CD4-positive, alpha-beta T cell treated with Interleukin-6 at 100 ng/mL for 8 hours (primary cell): Measurements from ENCODE around the gene CMTM7.
A peak's percentile ranks its signal among the peaks of the same experiment; 100 is the strongest.

ENCODE experiments used
- DNase-seq: peaks from one replicate; pipeline ENCODE4 v3.0.0-alpha.2; 2020; ENCODE audit warnings: mixed read lengths, low spot score

CMTM7 gene

DNA sequence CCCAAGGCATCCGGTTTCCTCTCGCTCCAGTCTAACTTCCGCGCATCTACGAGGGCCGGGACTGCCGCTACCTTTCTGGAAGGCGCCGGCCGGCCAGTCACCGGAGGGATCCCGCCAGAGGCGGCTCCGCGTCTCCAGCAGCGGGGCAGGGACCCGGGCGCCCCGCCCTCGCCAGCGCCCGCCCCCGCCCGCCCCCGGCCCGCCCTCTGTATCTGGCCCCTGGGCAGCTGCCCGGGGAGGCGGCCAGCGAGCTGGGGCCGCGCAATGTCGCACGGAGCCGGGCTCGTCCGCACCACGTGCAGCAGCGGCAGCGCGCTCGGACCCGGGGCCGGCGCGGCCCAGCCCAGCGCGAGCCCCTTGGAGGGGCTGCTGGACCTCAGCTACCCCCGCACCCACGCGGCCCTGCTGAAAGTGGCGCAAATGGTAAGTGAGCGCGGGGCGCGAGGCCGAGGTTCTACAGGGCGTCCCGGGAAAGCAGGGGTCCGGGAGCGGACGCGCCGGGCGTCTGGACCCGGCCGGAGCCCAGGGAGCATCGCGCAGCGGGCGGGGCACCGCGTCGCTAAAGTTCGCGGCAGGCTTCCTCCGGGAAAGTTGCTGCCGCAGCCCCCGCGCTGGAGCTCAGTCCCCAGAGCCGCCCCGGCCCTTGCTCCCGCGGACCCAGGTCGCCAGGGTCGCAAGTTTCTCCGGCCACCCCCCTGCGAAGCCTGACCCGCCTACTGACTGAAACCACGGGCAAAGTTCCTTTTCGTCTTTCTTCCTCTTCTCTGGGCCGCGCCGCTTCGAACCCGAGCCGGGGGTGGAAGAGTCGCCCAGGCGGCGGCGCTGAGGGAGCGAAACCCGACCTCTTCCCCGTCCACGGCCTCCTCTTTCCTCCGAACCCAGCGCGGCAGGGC lies at the start of gene CMTM7:
CMTM7 (plus strand) TSS at position 211 of the 893 bp plus-strand sequence; CDS start at position 265, 54 bp downstream.
- DNase-seq = peak; percentile 61

DNA sequence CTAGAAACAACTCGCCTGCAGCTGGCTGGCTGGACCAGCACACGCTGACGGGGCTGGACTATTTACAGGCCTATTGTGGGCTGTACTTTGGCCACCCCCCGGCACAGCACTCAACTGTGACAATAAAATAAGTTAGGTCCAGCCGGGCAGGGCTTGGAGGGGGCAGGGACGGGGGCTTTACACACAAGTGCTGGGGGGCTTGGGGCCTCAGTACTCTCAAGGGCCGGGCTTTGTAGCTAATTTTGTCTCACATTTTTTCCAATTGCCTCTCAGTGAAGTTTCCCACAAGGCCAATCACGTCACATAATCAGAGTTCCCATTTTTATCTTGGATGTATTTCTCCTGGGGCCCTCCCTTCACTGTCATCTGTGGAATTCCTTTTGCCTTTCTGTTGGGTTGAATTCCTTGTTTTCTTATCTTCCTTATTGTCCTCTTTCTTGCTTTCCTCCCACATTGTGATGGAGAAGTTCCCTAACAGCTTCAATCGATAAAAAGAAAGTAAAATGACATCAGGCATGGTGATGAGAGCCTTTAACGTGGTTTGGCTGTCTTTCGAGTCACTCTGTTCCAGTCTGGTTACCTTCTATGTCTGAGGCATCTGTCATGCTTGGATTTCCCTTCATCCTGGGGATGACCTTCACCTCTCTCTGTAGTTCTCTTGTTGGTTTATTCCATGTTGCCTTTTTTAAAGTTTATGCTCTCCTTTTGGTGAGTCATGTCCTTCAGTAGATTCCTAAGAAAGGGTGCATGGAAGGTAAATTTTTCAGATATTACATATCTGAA lies 44.1 kb upstream of the CMTM7 start:
- DNase-seq = no peak

DNA sequence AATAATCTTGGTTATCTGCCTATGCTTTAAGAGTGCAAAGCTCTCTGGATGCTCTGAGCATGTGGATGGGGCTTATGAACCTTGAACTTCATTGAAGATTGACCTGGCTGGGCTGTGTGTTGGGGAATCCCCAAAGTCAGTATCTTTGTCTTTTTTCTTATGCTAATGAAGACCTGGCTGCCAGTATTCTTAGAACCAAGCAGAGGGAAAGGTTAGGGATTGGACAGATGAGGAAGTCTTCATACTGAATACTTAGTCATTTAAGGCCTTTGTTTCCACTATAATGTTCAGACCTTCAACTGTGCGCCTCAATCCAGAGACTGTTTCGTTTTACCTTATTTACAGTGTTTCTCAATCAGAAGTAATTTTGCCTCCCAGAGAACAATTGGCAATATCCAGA lies 42.5 kb upstream of the CMTM7 start:
- DNase-seq = no peak

DNA sequence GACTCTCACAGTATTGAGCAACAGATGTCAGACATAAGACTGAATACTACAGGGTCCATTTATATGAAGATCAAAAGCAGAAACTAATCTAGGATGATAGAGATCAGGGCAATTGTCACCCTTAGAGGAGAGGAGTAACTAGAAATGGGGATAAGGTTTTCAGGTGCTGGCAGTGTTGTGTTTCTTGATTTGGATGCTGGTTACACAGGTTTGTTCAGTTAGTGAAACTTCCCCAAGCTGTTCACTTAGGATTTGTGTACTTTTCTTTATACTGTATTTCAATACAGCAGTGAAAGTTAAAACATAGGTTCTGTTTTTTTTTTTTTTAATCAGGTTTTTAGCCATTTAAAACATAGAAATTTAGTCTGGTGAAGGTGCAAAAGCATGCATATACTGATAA lies 39.1 kb upstream of the CMTM7 start:
- DNase-seq = no peak

DNA sequence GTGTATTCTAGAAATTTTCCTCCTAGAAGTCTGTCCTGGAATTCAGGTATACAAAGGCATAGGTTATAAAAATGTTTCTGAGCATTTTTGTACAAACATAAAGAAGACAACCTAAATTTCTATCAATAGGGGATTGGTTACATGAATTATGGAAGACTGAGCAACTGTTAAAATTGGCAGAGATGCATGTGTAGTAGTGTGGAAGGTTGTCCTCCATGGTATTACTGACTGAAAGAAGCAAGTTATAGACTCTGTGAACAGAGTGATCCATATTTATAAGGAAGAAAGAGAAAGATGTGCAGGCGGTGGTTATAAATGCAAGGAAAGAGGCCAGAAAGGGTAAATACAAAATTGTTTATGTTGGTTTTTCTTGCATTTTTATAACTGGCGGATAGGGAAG lies 38.3 kb upstream of the CMTM7 start:
- DNase-seq = no peak

DNA sequence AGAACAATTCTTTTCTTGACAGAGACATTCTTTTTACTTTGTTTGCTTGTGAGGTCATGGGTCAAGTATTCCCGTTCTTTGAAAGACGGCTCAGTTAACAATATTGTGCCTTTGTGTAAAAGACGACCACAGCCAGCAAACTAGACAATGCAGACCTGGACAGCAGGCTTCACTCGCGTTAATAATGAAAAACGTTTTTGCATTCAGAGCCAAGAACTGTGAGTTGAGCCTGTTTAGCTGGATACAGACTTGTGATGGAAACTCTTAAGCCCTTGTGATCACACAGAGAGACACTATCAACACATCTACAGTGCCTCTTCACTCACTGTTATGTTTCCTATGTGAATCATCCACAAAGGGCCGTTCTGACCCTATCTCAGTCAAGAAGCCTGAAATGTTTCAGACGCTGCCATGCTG lies 37.3 kb upstream of the CMTM7 start:
- no peak for DNase-seq

- no peak for DNase-seq
Observed at GRCh38 chr3:32355751-32356291, 35.8 kb upstream of the CMTM7 start.

DNA sequence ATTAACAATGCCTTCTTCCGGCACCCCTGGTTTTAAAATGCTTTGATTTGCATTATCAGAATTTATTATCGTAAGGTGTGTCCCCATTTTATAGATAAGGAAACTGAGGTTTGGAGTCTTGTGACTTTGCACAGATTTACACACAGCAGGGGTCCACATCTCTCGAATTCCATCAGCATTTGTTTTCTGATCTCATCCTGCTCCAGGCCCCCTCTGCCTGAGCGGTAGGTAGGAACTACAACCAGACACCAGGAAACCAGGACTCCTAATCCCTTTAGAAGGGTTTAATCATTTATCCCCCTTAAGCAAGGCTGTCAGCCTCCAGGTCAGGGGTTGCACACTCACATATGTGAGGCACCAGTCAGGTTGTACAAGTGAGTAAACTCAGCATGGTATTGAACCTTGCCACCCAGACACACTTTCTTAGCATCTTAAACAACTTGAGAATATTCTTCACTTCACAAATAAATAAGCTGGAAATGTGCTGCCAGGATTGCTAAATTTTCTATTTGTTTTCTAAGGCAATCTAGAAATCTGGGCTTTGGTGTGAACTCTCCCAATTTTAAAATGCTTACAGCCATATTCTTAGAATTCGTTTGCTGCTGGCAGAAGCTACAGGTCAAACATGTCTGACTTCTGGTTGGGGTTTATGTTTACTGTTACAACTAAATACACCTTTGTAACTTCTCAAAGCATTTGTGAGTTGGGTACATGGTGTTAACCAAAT lies 31.7 kb upstream of the CMTM7 start:
- no peak for DNase-seq

- DNase-seq = no peak
Observed at GRCh38 chr3:32360493-32360827, 31.2 kb upstream of the CMTM7 start.

GRCh38 chr3:32366638-32367397 lies 24.8 kb upstream of the CMTM7 start:
- no peak for DNase-seq

- no peak for DNase-seq
Observed at GRCh38 chr3:32367442-32367841, 24.2 kb upstream of the CMTM7 start.

GRCh38 chr3:32371461-32372212 lies 20.0 kb upstream of the CMTM7 start:
- peak; percentile 48 for DNase-seq

DNA sequence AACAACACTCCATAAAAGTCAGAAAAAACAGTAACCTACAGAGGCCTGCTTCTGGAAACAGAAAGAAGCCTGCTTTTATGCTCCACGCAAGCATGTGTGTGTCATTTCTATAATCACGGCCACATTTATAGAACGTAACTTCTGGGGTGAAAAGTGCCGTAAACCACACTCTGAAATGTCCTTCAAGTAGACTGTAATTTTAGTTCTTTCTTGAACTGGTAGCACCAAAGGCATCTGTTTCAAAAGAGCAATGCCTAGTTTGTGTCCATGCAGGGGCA lies 19.5 kb upstream of the CMTM7 start:
- DNase-seq = no peak

GRCh38 chr3:32373276-32373675 lies 18.4 kb upstream of the CMTM7 start:
- DNase-seq = no peak

DNA sequence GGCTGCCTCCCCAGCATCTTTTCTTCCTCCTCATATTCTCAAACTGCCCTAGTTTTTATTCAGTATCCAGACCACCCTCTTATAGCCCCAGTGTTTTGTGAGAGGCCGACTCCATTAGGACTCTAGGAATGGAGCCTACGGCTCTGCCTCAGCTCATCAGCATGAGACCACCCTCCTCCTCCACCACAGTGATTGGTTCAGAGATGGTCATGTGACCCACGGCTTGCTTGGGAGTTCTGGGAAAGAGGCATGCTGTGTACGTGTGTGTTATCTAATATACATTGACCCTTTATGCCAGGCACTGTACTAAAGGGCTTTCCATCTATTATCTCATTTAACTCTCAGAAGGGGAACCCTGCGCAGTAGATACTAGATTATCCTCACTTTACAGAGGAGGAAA lies 17.8 kb upstream of the CMTM7 start:
- DNase-seq = no peak

DNA sequence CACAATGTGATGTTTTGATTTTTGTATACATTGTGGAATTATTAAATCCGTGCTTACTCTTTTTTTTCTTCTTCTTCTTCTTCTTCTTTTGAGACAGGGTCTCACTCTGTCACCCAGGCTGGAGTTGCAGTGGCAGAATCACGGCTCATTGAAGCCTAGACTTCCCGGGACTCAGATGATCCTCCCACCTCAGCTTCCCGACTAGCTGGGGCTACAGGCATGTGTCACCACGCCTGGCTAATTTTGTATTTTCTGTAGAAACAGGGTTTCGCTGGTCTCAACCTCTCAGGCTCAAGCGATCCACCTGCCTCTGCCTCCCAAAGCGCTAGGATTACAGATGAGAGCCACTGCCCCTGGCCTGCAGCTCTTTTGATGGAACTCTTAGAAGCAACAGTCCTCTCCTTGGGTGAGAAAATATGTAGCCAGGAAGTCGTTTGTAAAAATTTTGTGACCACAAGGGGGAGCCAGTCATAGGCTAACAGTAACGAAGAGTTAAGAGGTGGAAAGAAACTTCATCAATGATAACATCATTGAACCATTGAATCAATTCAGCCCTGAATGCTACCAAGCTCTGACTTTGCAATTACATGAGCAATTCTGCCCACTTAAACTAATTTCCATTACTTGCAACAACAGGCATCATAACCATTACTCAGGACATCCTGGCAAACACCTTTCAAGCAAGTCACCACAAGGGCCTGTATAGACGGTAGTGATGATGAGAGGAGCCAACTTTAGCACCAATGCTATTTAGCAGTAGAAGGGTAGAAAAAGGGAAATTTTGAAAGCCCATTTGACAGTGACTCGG lies 16.7 kb upstream of the CMTM7 start:
- peak; percentile 79 for DNase-seq

GRCh38 chr3:32375596-32375930 lies 16.1 kb upstream of the CMTM7 start:
- no peak for DNase-seq

GRCh38 chr3:32376115-32376514 lies 15.5 kb upstream of the CMTM7 start:
- no peak for DNase-seq

DNA sequence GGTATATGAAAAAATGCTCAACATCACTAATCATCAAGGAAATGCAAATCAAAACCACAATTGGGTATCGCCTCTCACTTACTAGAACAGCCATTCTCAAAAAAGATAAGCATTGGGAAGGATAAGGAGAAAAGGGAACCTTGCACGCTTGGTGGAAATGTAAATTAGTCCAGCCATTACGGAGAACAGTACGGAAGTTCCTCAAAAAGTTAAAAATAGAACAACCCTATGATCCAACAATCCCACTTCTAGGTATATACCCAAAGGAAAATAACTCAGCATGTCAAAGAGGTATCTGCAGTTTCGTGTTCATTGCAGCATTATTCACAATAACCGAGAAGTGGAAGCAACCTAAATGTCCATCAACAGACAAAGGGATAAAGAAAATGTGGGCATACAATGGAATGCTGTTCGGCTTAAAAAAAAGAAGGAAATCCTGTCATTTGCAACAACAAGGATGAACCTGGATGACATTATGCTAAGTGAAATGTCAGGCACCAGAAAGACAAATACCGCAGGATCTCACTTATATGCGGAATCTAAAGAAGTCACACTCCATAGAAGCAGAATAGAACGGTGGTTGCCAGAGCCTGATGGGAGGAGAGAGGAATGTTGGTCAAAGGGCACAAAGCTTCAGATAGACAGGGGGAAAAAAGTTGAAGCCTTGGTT lies 11.7 kb upstream of the CMTM7 start:
- no peak for DNase-seq

GRCh38 chr3:32381922-32382321 lies 9.7 kb upstream of the CMTM7 start:
- no peak for DNase-seq
